Heart left ventricle (tissue), 13 donors: ENCODE results near the gene ETS2.

ENCODE experiments used
- CTCF ChIP-seq, 12 donors: fragments of 200-600 bp; sonication (generic) in 4 of 12; IDR thresholded peaks; one replicate each; pipeline versions ENCODE4 v1.5.0 to v1.8.0; 2018 to 2022; ENCODE audit warnings: antibody characterized with exemption in 12 of 12, mild to moderate bottlenecking in 5 of 12
- POLR2A ChIP-seq, 2 donors: fragments of 450-650 bp; IDR thresholded peaks; one replicate each; pipeline ENCODE4 v1.6.1; 2017; ENCODE audit warnings: antibody characterized with exemption in 2 of 2, mild to moderate bottlenecking in 2 of 2, moderate library complexity in 2 of 2
- donor health status: ischemic (EF 13 %, LVEDD 7.1; RV severe dilation, severe dysfunction).
- donor health status: DM: no; HTN: yes; CAD: no.
- donor health status: DM: no; HTN: no; CAD: no.
- donor health status: ischemic (EF 25% LVEDD 6.9; RV normal size, moderate dysfunction).
- donor health status: ischemic (EF 25% LVEDD 5.7; RV mildly dilated, moderate dysfunction).
- donor health status: ischemic (EF 35%, LVEDD 5.7; RV mildly dilated, moderate dysfunction).
- donor health status: nonischemic (EF 11% LVEDD 7.7; RV severe dilation, severe dysfunction).
- donor health status: DM: yes; HTN: yes; CAD: no.
- donor health status: PGD.
- donor health status: ischemic (EF 29% LVEDD 5.4; RV normal size, mild dysfunction).
- donor health status: nonischemic (EF 23%, LVEDD 6.1; RV moderate dilation, normal function).

- no peak for TF ChIP-seq CTCF (IDR thresholded peaks at IDR 0.05)
- TF ChIP-seq POLR2A (IDR thresholded peaks at IDR 0.05), result no peak
Measured at GRCh38 chr21:38777015-38777414, 28.7 kb upstream of the ETS2 start.
